HepG2 (cell line): ENCODE data around the gene SUN5. TPM values are rescaled to one million over a fixed set of nuclear protein-coding genes. Genes with fewer than 3 reads are reported as not detected.

Experiments used
- ATAC-seq: fragments of 200-7000 bp; cut with Tn5 transposase; 3 replicates; pipeline ENCODE4 v1.9.1; 2020; ENCODE audit warnings: mild to moderate bottlenecking, moderate library complexity
- BruUV-seq: library from RNA; stranded (reverse); fragments of 400-500 nt; replicated peaks from 2 replicates; lab custom pipeline; 2021; lab: Mats Ljungman, UMichigan
- CTCF ChIA-PET: fragments of 300-600 bp; formaldehyde crosslinking; extraction: SDS; loops from one replicate; lab custom pipeline; 2021; ENCODE audit warnings: low total read pairs, inconsistent platforms, low intra/inter-chr PET ratio; lab: Yijun Ruan, JAX
- POLR2A ChIA-PET: fragments of 350-600 bp; sonication (Branson Sonifier 250); formaldehyde crosslinking; loops from one replicate; lab custom pipeline; 2020; ENCODE audit warnings: antibody characterized with exemption, inconsistent platforms; lab: Yijun Ruan, JAX
- DNase-seq: peaks from one replicate; pipeline ENCODE4 v3.0.0-alpha.2; 2015; ENCODE audit warnings: low spot score
- FAIRE-seq: peaks from 3 replicates; lab custom pipeline; 2011; peaks lifted over from hg19 to GRCh38; lab: Jason Lieb, UNC
- H2AFZ ChIP-seq: one replicate; pipeline ENCODE4 v1.6.1; 2011; ENCODE audit warnings: low read length, inconsistent platforms
- H3K27ac ChIP-seq: fragments of 300-600 bp; 3 replicates; pipeline ENCODE4 v1.8.0; 2011; ENCODE audit warnings: mixed run types, mild to moderate bottlenecking, mixed read lengths, low read length, inconsistent platforms; ENCODE audit not compliant: insufficient read depth; ENCODE audit errors: extremely low read length
- H3K27me3 ChIP-seq, 2 experiments: fragments of 200-600 bp in 1 of 2; 2 replicates in 1 of 2; 3 replicates in 1 of 2; pipeline versions ENCODE4 v1.6.0 to v1.8.0; 2011; ENCODE audit warnings: low read length in 2 of 2, mild to moderate bottlenecking in 2 of 2, moderate library complexity in 2 of 2, inconsistent platforms in 1 of 2; ENCODE audit not compliant: insufficient read depth in 2 of 2, control insufficient read depth in 1 of 2
- H3K36me3 ChIP-seq, 2 experiments: fragments of 200-600 bp in 1 of 2; replicated peaks in 1 of 2; 2 replicates in 1 of 2; 3 replicates in 1 of 2; pipeline versions ENCODE4 v1.5.1 to v1.8.0; 2011; ENCODE audit warnings: low read length in 2 of 2, inconsistent platforms in 1 of 2; ENCODE audit not compliant: insufficient read depth in 2 of 2, control insufficient read depth in 1 of 2
- H3K4me1 ChIP-seq: 2 replicates; pipeline ENCODE4 v1.5.1; 2012; ENCODE audit warnings: low read length, inconsistent platforms; ENCODE audit not compliant: insufficient read depth
- H3K4me2 ChIP-seq: 2 replicates; pipeline ENCODE4 v1.6.0; 2011; ENCODE audit warnings: low read depth, low read length, inconsistent platforms
- H3K4me3 ChIP-seq, 3 experiments: fragments of 200-600 bp in 1 of 3; sonication (generic), shearing (Covaris generic) in 1 of 3; replicated peaks in 1 of 3; 2 replicates each; pipeline ENCODE4 v1.5.1; 2011 to 2016; ENCODE audit warnings: low read length in 3 of 3, inconsistent platforms in 2 of 3, low read depth in 2 of 3, mild to moderate bottlenecking in 2 of 3, control low read depth in 1 of 3, mixed read lengths in 1 of 3; ENCODE audit not compliant: insufficient read depth in 1 of 3
- H3K79me2 ChIP-seq: one replicate; pipeline ENCODE4 v1.6.1; 2011; ENCODE audit warnings: low read length, inconsistent platforms; ENCODE audit not compliant: insufficient read depth
- H3K9ac ChIP-seq: 2 replicates; pipeline ENCODE4 v1.6.0; 2011; ENCODE audit warnings: mild to moderate bottlenecking, low read depth, low read length, inconsistent platforms; ENCODE audit not compliant: insufficient read depth
- H3K9me3 ChIP-seq: 2 replicates; pipeline ENCODE4 v1.5.1; 2012; ENCODE audit warnings: mild to moderate bottlenecking, low read length
- H4K20me1 ChIP-seq: 2 replicates; pipeline ENCODE4 v1.6.0; 2011; ENCODE audit warnings: inconsistent platforms, mild to moderate bottlenecking, low read length, moderate library complexity; ENCODE audit not compliant: insufficient read depth
- AFF4 ChIP-seq: sonication (generic); formaldehyde crosslinking; IDR thresholded peaks from 2 replicates; pipeline ENCODE4 v1.4.0; 2020; ENCODE audit warnings: missing genetic modification reagents
- HCFC1 ChIP-seq: fragments of 150-350 bp; IDR thresholded peaks from 2 replicates; pipeline ENCODE4 v1.6.1; 2014; ENCODE audit warnings: low read depth, low read length
- JUNB ChIP-seq: sonication (generic); formaldehyde crosslinking; IDR thresholded peaks from 2 replicates; pipeline ENCODE4 v1.8.0; 2022; ENCODE audit warnings: missing genetic modification reagents, mild to moderate bottlenecking, borderline replicate concordance
- KLF12 ChIP-seq: sonication (generic); formaldehyde crosslinking; IDR thresholded peaks from 2 replicates; pipeline ENCODE4 v1.4.0; 2020; ENCODE audit warnings: missing genetic modification reagents, borderline replicate concordance
- PAWR ChIP-seq: sonication (generic); formaldehyde crosslinking; IDR thresholded peaks from 2 replicates; pipeline ENCODE4 v1.4.0; 2020; ENCODE audit warnings: missing genetic modification reagents, mild to moderate bottlenecking, borderline replicate concordance
- PCBP1 ChIP-seq: fragments of 200-400 bp; formaldehyde crosslinking; IDR thresholded peaks from 2 replicates; pipeline ENCODE4 v1.6.1; 2017; ENCODE audit warnings: mild to moderate bottlenecking, low read depth, low read length, borderline replicate concordance
- SRF ChIP-seq: IDR thresholded peaks from 2 replicates; pipeline ENCODE4 v1.6.1; 2011; ENCODE audit warnings: mild to moderate bottlenecking, low read depth, low read length, moderate library complexity
- ZBTB33 ChIP-seq: sonication (generic); formaldehyde crosslinking; IDR thresholded peaks from 2 replicates; pipeline ENCODE4 v1.4.0; 2020; ENCODE audit warnings: missing genetic modification reagents
- ZBTB42 ChIP-seq: sonication (generic); formaldehyde crosslinking; IDR thresholded peaks from 2 replicates; pipeline ENCODE4 v1.5.0; 2020; ENCODE audit warnings: mild to moderate bottlenecking, missing genetic modification reagents
- ZC3H4 ChIP-seq: sonication (generic); formaldehyde crosslinking; IDR thresholded peaks from 2 replicates; pipeline ENCODE4 v1.4.0; 2020; ENCODE audit warnings: missing genetic modification reagents, borderline replicate concordance
- ZFAT ChIP-seq: sonication (generic); formaldehyde crosslinking; conservative IDR thresholded peaks from 2 replicates; pipeline ENCODE4 v1.8.1; 2023; ENCODE audit warnings: missing genetic modification reagents, inconsistent platforms
- ZMAT3 ChIP-seq: sonication (generic); formaldehyde crosslinking; conservative IDR thresholded peaks from 2 replicates; pipeline ENCODE4 v1.7.0; 2021; ENCODE audit warnings: missing genetic modification reagents
- ZNF503 ChIP-seq: sonication (generic); formaldehyde crosslinking; IDR thresholded peaks from 2 replicates; pipeline ENCODE4 v1.4.0; 2020; ENCODE audit warnings: missing genetic modification reagents
- ZNF577 ChIP-seq: sonication (generic); formaldehyde crosslinking; IDR thresholded peaks from 2 replicates; pipeline ENCODE4 v1.4.0; 2020; ENCODE audit warnings: mild to moderate bottlenecking, low read depth, missing genetic modification reagents, borderline replicate concordance
- ZNF83 ChIP-seq: sonication (generic); formaldehyde crosslinking; IDR thresholded peaks from 2 replicates; pipeline ENCODE4 v1.4.0; 2020; ENCODE audit warnings: missing genetic modification reagents, mild to moderate bottlenecking, borderline replicate concordance
- WGBS: methylation state at CpG from one replicate; pipeline ENCODE4 v1.1.6; 2017; ENCODE audit warnings: low lambda C conversion rate; 5-methylcytosine and 5-hydroxymethylcytosine counted together
- in situ Hi-C: cut with HindIII; loops from 2 replicates; pipeline ENCODE4 v1.10.0; 2017; ENCODE audit warnings: low pct_unique_long_range_greater_than_20kb; ENCODE audit not compliant: extremely low pct_ligation_motif_present
- intact Hi-C: fragments of 100-400 bp; cut with micrococcal nuclease; formaldehyde crosslinking; loops from one replicate; pipeline ENCODE4 v1.10.0; 2022; ENCODE audit not compliant: unreplicated experiment
- polyA plus RNA-seq, 8 experiments: library from polyadenylated mRNA; depleted of rRNA in 3 of 8; stranded (reverse) in 7 of 8; unstranded in 1 of 8; fragments of >200 nt; fragmentation: Illumina TruSeq in 4 of 8; extraction: Trizol in 4 of 8; gene quantifications; 2 replicates each; pipeline versions ENCODE4 v1.2.1 to v1.2.3, GENCODE V29; 2011 to 2016; ENCODE audit warnings: low read depth in 4 of 8, missing spikeins in 1 of 8, mixed read lengths in 1 of 8; ENCODE audit not compliant: insufficient read depth in 1 of 8
- total RNA-seq, 5 experiments: library from RNA; depleted of rRNA; stranded (reverse); fragments of >200 nt; fragmentation: Illumina TruSeq; extraction: Trizol; gene quantifications; 2 replicates each; pipeline ENCODE4 v1.2.3, GENCODE V29; 2016; ENCODE audit warnings: low read depth in 1 of 5

SUN5 gene
- total and polyA plus RNA-seq, 2 of the 13 experiments (the other 11 are each of a cell fraction or from before 2014, with no cell fraction given) = not detected

GRCh38 chr20:33009214-33010132, 5.2 kb upstream of the SUN5 start:
- intact Hi-C loops = loop anchor here (2.0 to 10.0 kb wide), 3 partner anchors 13 to 215 kb away; no protein-coding TSS in a partner anchor
- H3K79me2 ChIP-seq = peaks cover 37% of the 10 kb centered on the region
- peak overlapping the region; percentile 91 for H3K4me2 ChIP-seq
- H3K9ac ChIP-seq = peak overlapping the region; percentile 87
- CTCF ChIA-PET = no interaction called here
- in situ Hi-C loops = no loop called here
- H3K27ac ChIP-seq = peak overlapping the region; percentile 90
- peaks cover 31 to 45% of the 10 kb centered on the region in 2 experiments for H3K36me3 ChIP-seq
- H3K4me3 ChIP-seq = peak overlapping the region; percentile 50 to 79 (median 68)
- POLR2A ChIA-PET = interaction anchor here (1.1 to 1.2 kb wide), 2 partner anchors 10 kb away, joined by 3 read pairs; no protein-coding TSS in a partner anchor
- FAIRE-seq = peak; percentile 84
- H3K4me1 ChIP-seq = peaks cover 88% of the 10 kb centered on the region
- DNase-seq = peak; percentile 99
- peak; percentile 69 for ATAC-seq
- WGBS = 16% methylated on average over 16 of the region's 19 CpGs
- no peak overlapping the region for H2AFZ ChIP-seq
- H4K20me1 ChIP-seq = no peaks in the 10 kb centered on the region
- H3K27me3 ChIP-seq = no peaks in the 10 kb centered on the region; a peak in 1 of 5 replicates
- BruUV-seq = TSS peak; percentile 99
- no peaks in the 10 kb centered on the region for H3K9me3 ChIP-seq
- TF ChIP-seq ZNF83 (CRISPR knock-in tag) (no peak; the same call in 1 of the 2 replicates), AFF4 (peak; percentile 92), ZMAT3 (CRISPR knock-in tag) (no peak; the same call in 1 of the 2 replicates), PCBP1 (peak; percentile 96), HCFC1 (no peak), SRF (no peak), ZNF503 (peak; percentile 96), ZBTB33 (CRISPR knock-in tag) (peak; percentile 35; the same call in 1 of the 2 replicates), JUNB (CRISPR knock-in tag) (peak; percentile 74; the same call in 1 of the 2 replicates), ZBTB42 (CRISPR knock-in tag) (peak; percentile 44; the same call in 1 of the 2 replicates), ZC3H4 (CRISPR knock-in tag) (peak; percentile 40; the same call in 1 of the 2 replicates), ZNF577 (CRISPR knock-in tag) (peak; percentile 97), PAWR (CRISPR knock-in tag) (peak; percentile 99; the same call in 1 of the 2 replicates), KLF12 (CRISPR knock-in tag) (no peak), ZFAT (no peak)
